ENCODE measurements around the gene AGAP1. TPM values are rescaled to one million over a fixed set of nuclear protein-coding genes. Genes with fewer than 3 reads are reported as not detected.

The AGAP1 gene
- total RNA-seq, 1 experiment from 2014 or later, result 56.4 TPM

DNA sequence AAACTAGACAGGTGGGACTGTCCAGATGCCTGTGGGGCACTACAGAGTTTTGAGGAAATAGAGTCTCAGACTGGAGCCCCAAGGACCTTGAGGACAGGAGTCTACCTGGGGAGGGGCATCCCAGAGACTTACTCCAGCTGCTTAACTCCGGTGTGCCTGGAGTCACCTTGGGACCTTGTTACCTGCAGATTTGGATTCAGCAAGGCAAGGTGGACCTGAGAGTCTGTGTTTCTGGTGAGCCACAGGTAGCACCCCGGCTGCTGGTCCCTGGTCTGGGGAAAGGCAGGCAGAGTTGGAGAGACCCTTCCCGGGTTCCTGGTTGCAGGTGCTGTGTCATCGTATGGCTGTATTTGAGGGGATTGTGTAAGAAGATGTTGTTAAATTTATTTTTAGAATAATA lies 102.4 kb downstream of the AGAP1 start:
- DNase-seq, result no peak
- no peak overlapping the region for H3K27ac Mint-ChIP-seq (ENCODE audit: unreplicated experiment)
- intact Hi-C loops (cut with micrococcal nuclease; ENCODE audit: unreplicated experiment), result no loop called here
- BruUV-seq (replicated peaks), result no TSS peak
- no peak for TF ChIP-seq CTCF (IDR thresholded peaks at IDR 0.05; ENCODE audit: unreplicated experiment)
- H3K4me1 Mint-ChIP-seq (ENCODE audit: low read depth, unreplicated experiment), result peaks cover 20% of the 10 kb centered on the region
- no peak overlapping the region for H3K4me3 Mint-ChIP-seq (ENCODE audit: low read depth, unreplicated experiment)
- H3K27me3 Mint-ChIP-seq (ENCODE audit: unreplicated experiment), result no peaks in the 10 kb centered on the region
- H3K36me3 Mint-ChIP-seq (ENCODE audit: insufficient read depth, unreplicated experiment), result peaks cover 4% of the 10 kb centered on the region
- CTCF ChIA-PET, result interaction anchor here (1.5 to 3.1 kb wide), 3 partner anchors 145 to 152 kb away, joined by 3 to 56 read pairs (median 8); no protein-coding TSS in a partner anchor
- no peaks in the 10 kb centered on the region for H3K9me3 Mint-ChIP-seq (ENCODE audit: low read depth, unreplicated experiment)

DNA sequence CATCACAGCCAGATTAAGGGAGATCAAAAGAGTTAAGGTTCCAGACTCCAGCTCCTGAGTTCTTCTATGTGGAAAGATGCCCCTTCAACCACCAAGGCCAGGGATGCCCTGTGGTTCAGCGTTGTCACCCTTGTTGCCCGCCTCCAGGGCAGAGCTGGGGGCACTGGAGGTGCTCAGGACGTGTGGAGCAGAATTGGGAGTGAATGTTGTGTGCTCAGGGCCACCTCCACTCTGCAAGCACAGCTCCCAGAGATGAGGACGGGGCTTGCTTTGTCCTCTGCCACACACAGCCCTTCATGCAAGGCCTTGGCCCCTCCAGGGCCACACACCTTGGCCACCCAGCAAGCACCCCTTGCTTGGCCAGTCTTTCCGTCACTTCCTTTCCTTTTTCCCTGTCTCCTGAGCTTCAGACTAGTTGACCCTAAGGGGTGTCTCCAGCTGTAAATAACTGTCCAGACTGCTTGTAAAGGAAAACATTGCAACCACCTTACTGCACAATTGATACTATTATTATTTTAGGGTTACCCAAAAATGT lies 103.3 kb downstream of the AGAP1 start:
- Mint-ChIP-seq H3K4me3 (ENCODE audit: low read depth, unreplicated experiment) (no peak overlapping the region), H3K36me3 (ENCODE audit: insufficient read depth, unreplicated experiment) (peaks cover 4% of the 10 kb centered on the region), H3K27me3 (ENCODE audit: unreplicated experiment) (no peaks in the 10 kb centered on the region), H3K27ac (ENCODE audit: unreplicated experiment) (no peak overlapping the region), H3K9me3 (ENCODE audit: low read depth, unreplicated experiment) (no peaks in the 10 kb centered on the region), H3K4me1 (ENCODE audit: low read depth, unreplicated experiment) (peaks cover 23% of the 10 kb centered on the region)
- CTCF ChIA-PET, result interaction anchor here (3.1 kb wide), 1 partner anchor 149 kb away, joined by 56 read pairs; no protein-coding TSS in a partner anchor
- TF ChIP-seq CTCF (IDR thresholded peaks at IDR 0.05; ENCODE audit: unreplicated experiment), result no peak
- BruUV-seq (replicated peaks), result no TSS peak
- intact Hi-C loops (cut with micrococcal nuclease; ENCODE audit: unreplicated experiment), result no loop called here
- DNase-seq, result no peak

DNA sequence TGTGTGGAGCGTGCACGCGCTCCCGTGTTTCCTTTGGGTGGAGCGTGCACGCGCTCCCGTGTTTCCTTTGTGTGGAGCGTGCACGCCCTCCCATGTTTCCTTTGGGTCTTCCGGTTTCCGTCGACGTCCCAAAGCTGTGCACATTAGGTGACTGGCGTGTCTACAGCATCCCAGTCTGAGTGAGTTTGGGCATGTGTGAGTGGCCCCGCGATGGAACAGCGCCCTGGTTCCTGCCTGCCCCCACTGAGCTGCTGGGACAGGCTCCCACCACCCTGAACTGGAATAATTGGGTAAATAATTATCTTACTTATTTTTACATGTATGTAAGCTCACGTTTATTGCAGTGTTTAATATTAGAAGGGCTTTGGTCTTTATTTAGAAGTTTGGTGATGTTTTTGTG lies 104.2 kb downstream of the AGAP1 start:
- no peak for TF ChIP-seq CTCF (IDR thresholded peaks at IDR 0.05; ENCODE audit: unreplicated experiment)
- intact Hi-C loops (cut with micrococcal nuclease; ENCODE audit: unreplicated experiment), result no loop called here
- DNase-seq, result no peak
- peaks cover 4% of the 10 kb centered on the region for H3K36me3 Mint-ChIP-seq (ENCODE audit: insufficient read depth, unreplicated experiment)
- no peak overlapping the region for H3K27ac Mint-ChIP-seq (ENCODE audit: unreplicated experiment)
- no peaks in the 10 kb centered on the region for H3K9me3 Mint-ChIP-seq (ENCODE audit: low read depth, unreplicated experiment)
- H3K4me3 Mint-ChIP-seq (ENCODE audit: low read depth, unreplicated experiment), result no peak overlapping the region
- peaks cover 30% of the 10 kb centered on the region for H3K4me1 Mint-ChIP-seq (ENCODE audit: low read depth, unreplicated experiment)
- BruUV-seq (replicated peaks), result no TSS peak
- CTCF ChIA-PET, result interaction anchor here (0.6 kb wide), 1 partner anchor 20 kb away, joined by 6 read pairs; no protein-coding TSS in a partner anchor
- no peaks in the 10 kb centered on the region for H3K27me3 Mint-ChIP-seq (ENCODE audit: unreplicated experiment)

DNA sequence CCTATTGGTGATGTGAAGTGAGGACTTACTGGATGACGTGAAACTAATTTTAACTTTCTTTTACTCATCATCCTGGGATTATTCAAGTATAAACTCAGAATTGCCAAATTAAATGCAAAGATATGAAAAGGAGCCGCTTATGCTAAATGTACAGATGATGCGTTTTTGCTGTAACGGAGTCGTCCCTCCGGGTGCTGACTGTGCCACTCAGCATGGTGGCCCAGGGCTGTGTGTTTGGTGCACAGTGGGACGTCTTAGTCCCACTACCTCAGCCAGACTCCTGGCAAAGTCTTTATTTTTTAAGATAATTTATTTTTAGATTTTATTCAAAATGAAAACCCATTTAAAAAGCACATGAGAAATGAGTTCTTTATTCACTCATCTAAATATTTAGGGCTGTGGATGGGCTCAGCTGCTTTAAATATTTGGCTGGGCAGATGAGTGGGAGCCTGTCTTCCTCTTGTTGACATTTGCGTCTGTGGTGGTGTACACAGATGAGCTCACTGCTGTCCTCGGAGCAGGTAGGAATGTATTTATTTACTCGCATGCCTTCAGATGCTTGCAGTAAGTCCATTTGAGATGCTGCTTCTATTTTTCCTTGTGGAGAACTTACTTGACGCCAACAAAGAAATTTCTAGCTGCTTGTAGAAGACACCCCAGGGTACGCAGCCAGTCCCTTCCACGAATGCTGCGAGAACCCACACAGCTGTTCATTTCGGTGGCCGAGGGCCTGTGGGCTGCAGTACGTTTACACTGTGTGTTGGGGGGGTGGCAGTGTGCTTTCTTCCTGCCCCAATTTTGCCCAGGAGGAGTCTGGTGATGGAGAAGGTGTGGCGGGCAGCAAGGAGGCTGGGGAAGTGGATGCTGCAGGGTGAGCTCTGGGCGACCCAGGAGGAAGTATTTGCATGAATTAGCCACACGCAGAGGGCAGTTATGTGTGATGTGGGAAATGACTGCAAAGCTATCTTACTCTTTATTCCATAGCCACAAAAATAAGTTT lies 105.0 kb downstream of the AGAP1 start:
- no peaks in the 10 kb centered on the region for H3K9me3 Mint-ChIP-seq (ENCODE audit: low read depth, unreplicated experiment)
- CTCF ChIA-PET, result interaction anchor here (0.6 to 1.4 kb wide), 2 partner anchors 20 to 147 kb away, joined by 3 to 6 read pairs; no protein-coding TSS in a partner anchor
- H3K36me3 Mint-ChIP-seq (ENCODE audit: insufficient read depth, unreplicated experiment), result peaks cover 4% of the 10 kb centered on the region
- no peaks in the 10 kb centered on the region for H3K27me3 Mint-ChIP-seq (ENCODE audit: unreplicated experiment)
- no peak overlapping the region for H3K27ac Mint-ChIP-seq (ENCODE audit: unreplicated experiment)
- DNase-seq, result no peak
- peaks cover 25% of the 10 kb centered on the region for H3K4me1 Mint-ChIP-seq (ENCODE audit: low read depth, unreplicated experiment)
- intact Hi-C loops (cut with micrococcal nuclease; ENCODE audit: unreplicated experiment), result no loop called here
- no peak for TF ChIP-seq CTCF (IDR thresholded peaks at IDR 0.05; ENCODE audit: unreplicated experiment)
- no TSS peak for BruUV-seq (replicated peaks)
- H3K4me3 Mint-ChIP-seq (ENCODE audit: low read depth, unreplicated experiment), result no peak overlapping the region

Data from Calu3 (cell line).